Uterus (tissue), 4 donors: Measurements from ENCODE around the gene PSMD12. TPM values are rescaled to one million over a fixed set of nuclear protein-coding genes. Genes with fewer than 3 reads are reported as not detected.

Experiments
- DNase-seq, 2 donors: peaks; one replicate each; pipeline ENCODE4 v3.0.0-alpha.2; 2019 to 2020
- H3K27ac ChIP-seq, 2 donors: fragments of 200-600 bp; sonication (generic); 1 replicate in 1 of 2; 2 replicates in 1 of 2; pipeline ENCODE4 v1.5.1; 2016 to 2018
- H3K27me3 ChIP-seq, 2 donors: fragments of 200-600 bp; sonication (generic); one replicate each; pipeline ENCODE4 v1.5.1; 2018 to 2019; ENCODE audit warnings: control low read depth in 1 of 2
- H3K36me3 ChIP-seq, 2 donors: fragments of 200-600 bp; sonication (generic); one replicate each; pipeline ENCODE4 v1.5.1; 2019; ENCODE audit warnings: control low read depth in 1 of 2
- H3K4me1 ChIP-seq, 2 donors: fragments of 200-600 bp; sonication (generic); one replicate each; pipeline ENCODE4 v1.5.1; 2018 to 2019; ENCODE audit warnings: control low read depth in 1 of 2
- H3K4me3 ChIP-seq, 2 donors: fragments of 200-600 bp; sonication (generic); 1 replicate in 1 of 2; 2 replicates in 1 of 2; pipeline ENCODE4 v1.5.1; 2018 to 2019; ENCODE audit warnings: mild to moderate bottlenecking in 1 of 2
- H3K9me3 ChIP-seq, 2 donors: fragments of 200-600 bp; sonication (generic); one replicate each; pipeline ENCODE4 v1.5.1; 2019; ENCODE audit warnings: control low read depth in 1 of 2
- CTCF ChIP-seq, 4 experiments: fragments of 200-600 bp in 2 of 4; fragments of 450-650 bp in 2 of 4; sonication (generic) in 2 of 4; IDR thresholded peaks; one replicate each; pipeline ENCODE4 v1.5.1; 2016 to 2019; ENCODE audit warnings: antibody characterized with exemption in 4 of 4, mild to moderate bottlenecking in 2 of 4, moderate library complexity in 1 of 4
- POLR2A ChIP-seq, 2 donors: fragments of 450-650 bp; IDR thresholded peaks; one replicate each; pipeline ENCODE4 v1.6.1; 2016; ENCODE audit warnings: antibody characterized with exemption in 2 of 2, mild to moderate bottlenecking in 1 of 2, moderate library complexity in 1 of 2
- intact Hi-C: fragments of 100-400 bp; cut with DNase I; formaldehyde crosslinking; loops from one replicate; pipeline ENCODE4 v1.15.1; 2023; ENCODE audit warnings: low total_unique reads
- total RNA-seq, 4 donors: library from RNA; depleted of rRNA in 3 of 4; stranded (reverse); fragments of >200 nt in 3 of 4; gene quantifications; one replicate each; pipeline versions ENCODE4 v1.1.0 to v1.2.4, GENCODE V29; 2014 to 2023
- donor health status: DM: yes; HTN: yes; CAD: no.

The PSMD12 gene
- total RNA-seq, 4 donors from 2014 or later, result 10.5 to 55.6 (median 24.9) TPM

GRCh38 chr17:67385122-67385988, 19.0 kb upstream of the PSMD12 start:
- H3K27me3 ChIP-seq, result no peaks in the 10 kb centered on the region
- H3K36me3 ChIP-seq, result no peaks in the 10 kb centered on the region
- H3K4me3 ChIP-seq, result no peak overlapping the region
- DNase-seq, result no peak
- TF ChIP-seq CTCF (IDR thresholded peaks at IDR 0.05) (no peak), POLR2A (IDR thresholded peaks at IDR 0.05) (no peak)
- intact Hi-C loops, result no loop called here
- no peaks in the 10 kb centered on the region for H3K4me1 ChIP-seq
- H3K9me3 ChIP-seq, result no peaks in the 10 kb centered on the region
- no peak overlapping the region for H3K27ac ChIP-seq

GRCh38 chr17:67381929-67382257, 15.5 kb upstream of the PSMD12 start:
- Histone ChIP-seq H3K27me3 (no peaks in the 10 kb centered on the region), H3K4me3 (no peak overlapping the region), H3K4me1 (no peaks in the 10 kb centered on the region), H3K9me3 (no peaks in the 10 kb centered on the region), H3K36me3 (no peaks in the 10 kb centered on the region), H3K27ac (peak overlapping the region in 1 of 2 donors; percentile 18)
- intact Hi-C loops, result no loop called here
- TF ChIP-seq POLR2A (IDR thresholded peaks at IDR 0.05) (no peak), CTCF (IDR thresholded peaks at IDR 0.05) (no peak)
- DNase-seq, result no peak

GRCh38 chr17:67379251-67379630, 12.9 kb upstream of the PSMD12 start:
- TF ChIP-seq POLR2A (IDR thresholded peaks at IDR 0.05) (no peak), CTCF (IDR thresholded peaks at IDR 0.05) (no peak)
- Histone ChIP-seq H3K36me3 (no peaks in the 10 kb centered on the region), H3K4me1 (no peaks in the 10 kb centered on the region), H3K9me3 (no peaks in the 10 kb centered on the region), H3K27me3 (no peaks in the 10 kb centered on the region), H3K27ac (peak overlapping the region; percentile 91 to 96), H3K4me3 (peak overlapping the region; percentile 74 to 90)
- no peak for DNase-seq
- intact Hi-C loops, result loop anchor here (5.0 kb wide), 1 partner anchor 308 kb away; no protein-coding TSS in a partner anchor

GRCh38 chr17:67378454-67379250, 12.3 kb upstream of the PSMD12 start:
- Histone ChIP-seq H3K27ac (peak overlapping the region; percentile 91 to 96), H3K36me3 (no peaks in the 10 kb centered on the region), H3K4me3 (peak overlapping the region; percentile 74 to 90), H3K4me1 (no peaks in the 10 kb centered on the region), H3K27me3 (no peaks in the 10 kb centered on the region), H3K9me3 (no peaks in the 10 kb centered on the region)
- intact Hi-C loops, result loop anchor here (5.0 kb wide), 1 partner anchor 309 kb away; no protein-coding TSS in a partner anchor
- DNase-seq, result peak; percentile 63 to 82
- peak; percentile 60 to 63 for TF ChIP-seq POLR2A (IDR thresholded peaks at IDR 0.05)
- TF ChIP-seq CTCF (IDR thresholded peaks at IDR 0.05), result peak; percentile 39 to 95 (median 89)
